Measurements from ENCODE around the gene RO60.

RO60 gene

GRCh38 chr1:193060406-193060805, 994 bp downstream of the RO60 start:
- Histone ChIP-seq H3K36me3 (ENCODE audit: control insufficient read depth, insufficient read depth, low read length) (no peaks in the 10 kb centered on the region), H3K9me3 (ENCODE audit: control insufficient read depth, low read length) (no peaks in the 10 kb centered on the region), H3K27me3 (replicated peaks; ENCODE audit: control insufficient read depth, insufficient read depth, low read length, poor library complexity, severe bottlenecking) (no peaks in the 10 kb centered on the region), H3K4me3 (ENCODE audit: insufficient read depth, low read depth, low read length, poor library complexity, severe bottlenecking) (peak overlapping the region; percentile 86), H3K27ac (ENCODE audit: insufficient read depth, low read length, poor library complexity, severe bottlenecking) (no peak overlapping the region), H3K4me1 (ENCODE audit: control insufficient read depth, insufficient read depth, low read length, poor library complexity, severe bottlenecking) (peaks cover 6% of the 10 kb centered on the region)
- DNase-seq: no peak

GRCh38 chr1:193060938-193061337, 1.5 kb downstream of the RO60 start:
- Histone ChIP-seq H3K4me1 (ENCODE audit: control insufficient read depth, insufficient read depth, low read length, poor library complexity, severe bottlenecking) (peaks cover 6% of the 10 kb centered on the region), H3K9me3 (ENCODE audit: control insufficient read depth, low read length) (no peaks in the 10 kb centered on the region), H3K36me3 (ENCODE audit: control insufficient read depth, insufficient read depth, low read length) (no peaks in the 10 kb centered on the region), H3K27me3 (replicated peaks; ENCODE audit: control insufficient read depth, insufficient read depth, low read length, poor library complexity, severe bottlenecking) (no peaks in the 10 kb centered on the region), H3K4me3 (ENCODE audit: insufficient read depth, low read depth, low read length, poor library complexity, severe bottlenecking) (peak overlapping the region; percentile 86), H3K27ac (ENCODE audit: insufficient read depth, low read length, poor library complexity, severe bottlenecking) (no peak overlapping the region)
- no peak for DNase-seq

GRCh38 chr1:193062698-193063463, 3.5 kb downstream of the RO60 start:
- no peaks in the 10 kb centered on the region for H3K36me3 ChIP-seq (ENCODE audit: control insufficient read depth, insufficient read depth, low read length)
- H3K27ac ChIP-seq (ENCODE audit: insufficient read depth, low read length, poor library complexity, severe bottlenecking): no peak overlapping the region
- no peak for DNase-seq
- H3K4me3 ChIP-seq (ENCODE audit: insufficient read depth, low read depth, low read length, poor library complexity, severe bottlenecking): no peak overlapping the region
- H3K4me1 ChIP-seq (ENCODE audit: control insufficient read depth, insufficient read depth, low read length, poor library complexity, severe bottlenecking): peaks cover 6% of the 10 kb centered on the region
- no peaks in the 10 kb centered on the region for H3K27me3 ChIP-seq (replicated peaks; ENCODE audit: control insufficient read depth, insufficient read depth, low read length, poor library complexity, severe bottlenecking)
- H3K9me3 ChIP-seq (ENCODE audit: control insufficient read depth, low read length): no peaks in the 10 kb centered on the region

- H3K36me3 ChIP-seq (ENCODE audit: control insufficient read depth, insufficient read depth, low read length): no peaks in the 10 kb centered on the region
- peaks cover 6% of the 10 kb centered on the region for H3K4me1 ChIP-seq (ENCODE audit: control insufficient read depth, insufficient read depth, low read length, poor library complexity, severe bottlenecking)
- no peak overlapping the region for H3K4me3 ChIP-seq (ENCODE audit: insufficient read depth, low read depth, low read length, poor library complexity, severe bottlenecking)
- H3K9me3 ChIP-seq (ENCODE audit: control insufficient read depth, low read length): no peaks in the 10 kb centered on the region
- no peaks in the 10 kb centered on the region for H3K27me3 ChIP-seq (replicated peaks; ENCODE audit: control insufficient read depth, insufficient read depth, low read length, poor library complexity, severe bottlenecking)
- no peak overlapping the region for H3K27ac ChIP-seq (ENCODE audit: insufficient read depth, low read length, poor library complexity, severe bottlenecking)
- DNase-seq: no peak
Measured at GRCh38 chr1:193065954-193066353, 6.5 kb downstream of the RO60 start.

- Histone ChIP-seq H3K27ac (ENCODE audit: insufficient read depth, low read length, poor library complexity, severe bottlenecking) (no peak overlapping the region), H3K9me3 (ENCODE audit: control insufficient read depth, low read length) (no peaks in the 10 kb centered on the region), H3K36me3 (ENCODE audit: control insufficient read depth, insufficient read depth, low read length) (no peaks in the 10 kb centered on the region), H3K4me3 (ENCODE audit: insufficient read depth, low read depth, low read length, poor library complexity, severe bottlenecking) (no peak overlapping the region), H3K4me1 (ENCODE audit: control insufficient read depth, insufficient read depth, low read length, poor library complexity, severe bottlenecking) (peaks cover 6% of the 10 kb centered on the region), H3K27me3 (replicated peaks; ENCODE audit: control insufficient read depth, insufficient read depth, low read length, poor library complexity, severe bottlenecking) (no peaks in the 10 kb centered on the region)
- no peak for DNase-seq
Measured at GRCh38 chr1:193066606-193067005, 7.2 kb downstream of the RO60 start.

- Histone ChIP-seq H3K36me3 (ENCODE audit: control insufficient read depth, insufficient read depth, low read length) (no peaks in the 10 kb centered on the region), H3K4me1 (ENCODE audit: control insufficient read depth, insufficient read depth, low read length, poor library complexity, severe bottlenecking) (peaks cover 6% of the 10 kb centered on the region), H3K4me3 (ENCODE audit: insufficient read depth, low read depth, low read length, poor library complexity, severe bottlenecking) (no peak overlapping the region), H3K27ac (ENCODE audit: insufficient read depth, low read length, poor library complexity, severe bottlenecking) (no peak overlapping the region), H3K9me3 (ENCODE audit: control insufficient read depth, low read length) (no peaks in the 10 kb centered on the region), H3K27me3 (replicated peaks; ENCODE audit: control insufficient read depth, insufficient read depth, low read length, poor library complexity, severe bottlenecking) (no peaks in the 10 kb centered on the region)
- no peak for DNase-seq
Measured at GRCh38 chr1:193068013-193068412, 8.6 kb downstream of the RO60 start.

GRCh38 chr1:193069748-193070385, 10.5 kb downstream of the RO60 start:
- Histone ChIP-seq H3K9me3 (ENCODE audit: control insufficient read depth, low read length) (no peaks in the 10 kb centered on the region), H3K27me3 (replicated peaks; ENCODE audit: control insufficient read depth, insufficient read depth, low read length, poor library complexity, severe bottlenecking) (no peaks in the 10 kb centered on the region), H3K4me3 (ENCODE audit: insufficient read depth, low read depth, low read length, poor library complexity, severe bottlenecking) (no peak overlapping the region), H3K36me3 (ENCODE audit: control insufficient read depth, insufficient read depth, low read length) (no peaks in the 10 kb centered on the region), H3K27ac (ENCODE audit: insufficient read depth, low read length, poor library complexity, severe bottlenecking) (no peak overlapping the region), H3K4me1 (ENCODE audit: control insufficient read depth, insufficient read depth, low read length, poor library complexity, severe bottlenecking) (peaks cover 6% of the 10 kb centered on the region)
- no peak for DNase-seq

- no peak for DNase-seq
- Histone ChIP-seq H3K27ac (ENCODE audit: insufficient read depth, low read length, poor library complexity, severe bottlenecking) (no peak overlapping the region), H3K4me3 (ENCODE audit: insufficient read depth, low read depth, low read length, poor library complexity, severe bottlenecking) (no peak overlapping the region), H3K27me3 (replicated peaks; ENCODE audit: control insufficient read depth, insufficient read depth, low read length, poor library complexity, severe bottlenecking) (no peaks in the 10 kb centered on the region), H3K4me1 (ENCODE audit: control insufficient read depth, insufficient read depth, low read length, poor library complexity, severe bottlenecking) (peaks cover 6% of the 10 kb centered on the region), H3K36me3 (ENCODE audit: control insufficient read depth, insufficient read depth, low read length) (no peaks in the 10 kb centered on the region), H3K9me3 (ENCODE audit: control insufficient read depth, low read length) (no peaks in the 10 kb centered on the region)
Measured at GRCh38 chr1:193070386-193070753, 11.0 kb downstream of the RO60 start.

- H3K27ac ChIP-seq (ENCODE audit: insufficient read depth, low read length, poor library complexity, severe bottlenecking): peak overlapping the region; percentile 20
- no peaks in the 10 kb centered on the region for H3K27me3 ChIP-seq (replicated peaks; ENCODE audit: control insufficient read depth, insufficient read depth, low read length, poor library complexity, severe bottlenecking)
- H3K9me3 ChIP-seq (ENCODE audit: control insufficient read depth, low read length): no peaks in the 10 kb centered on the region
- peaks cover 6% of the 10 kb centered on the region for H3K4me1 ChIP-seq (ENCODE audit: control insufficient read depth, insufficient read depth, low read length, poor library complexity, severe bottlenecking)
- H3K4me3 ChIP-seq (ENCODE audit: insufficient read depth, low read depth, low read length, poor library complexity, severe bottlenecking): no peak overlapping the region
- H3K36me3 ChIP-seq (ENCODE audit: control insufficient read depth, insufficient read depth, low read length): no peaks in the 10 kb centered on the region
- DNase-seq: no peak
Measured at GRCh38 chr1:193070942-193071341, 11.5 kb downstream of the RO60 start.

GRCh38 chr1:193077991-193078390, 18.6 kb downstream of the RO60 start:
- no peak for DNase-seq
- Histone ChIP-seq H3K27me3 (replicated peaks; ENCODE audit: control insufficient read depth, insufficient read depth, low read length, poor library complexity, severe bottlenecking) (no peaks in the 10 kb centered on the region), H3K9me3 (ENCODE audit: control insufficient read depth, low read length) (no peaks in the 10 kb centered on the region), H3K27ac (ENCODE audit: insufficient read depth, low read length, poor library complexity, severe bottlenecking) (no peak overlapping the region), H3K4me1 (ENCODE audit: control insufficient read depth, insufficient read depth, low read length, poor library complexity, severe bottlenecking) (no peaks in the 10 kb centered on the region), H3K36me3 (ENCODE audit: control insufficient read depth, insufficient read depth, low read length) (peaks cover 30% of the 10 kb centered on the region), H3K4me3 (ENCODE audit: insufficient read depth, low read depth, low read length, poor library complexity, severe bottlenecking) (no peak overlapping the region)
